AML-193 (cell line): ENCODE measurements around the gene FGFR3.

ENCODE experiments used
- DNase-seq, 2 experiments: peaks; one replicate each; lab custom pipeline; 2025; lab: John Stamatoyannopoulos, UW

Gene FGFR3

DNA sequence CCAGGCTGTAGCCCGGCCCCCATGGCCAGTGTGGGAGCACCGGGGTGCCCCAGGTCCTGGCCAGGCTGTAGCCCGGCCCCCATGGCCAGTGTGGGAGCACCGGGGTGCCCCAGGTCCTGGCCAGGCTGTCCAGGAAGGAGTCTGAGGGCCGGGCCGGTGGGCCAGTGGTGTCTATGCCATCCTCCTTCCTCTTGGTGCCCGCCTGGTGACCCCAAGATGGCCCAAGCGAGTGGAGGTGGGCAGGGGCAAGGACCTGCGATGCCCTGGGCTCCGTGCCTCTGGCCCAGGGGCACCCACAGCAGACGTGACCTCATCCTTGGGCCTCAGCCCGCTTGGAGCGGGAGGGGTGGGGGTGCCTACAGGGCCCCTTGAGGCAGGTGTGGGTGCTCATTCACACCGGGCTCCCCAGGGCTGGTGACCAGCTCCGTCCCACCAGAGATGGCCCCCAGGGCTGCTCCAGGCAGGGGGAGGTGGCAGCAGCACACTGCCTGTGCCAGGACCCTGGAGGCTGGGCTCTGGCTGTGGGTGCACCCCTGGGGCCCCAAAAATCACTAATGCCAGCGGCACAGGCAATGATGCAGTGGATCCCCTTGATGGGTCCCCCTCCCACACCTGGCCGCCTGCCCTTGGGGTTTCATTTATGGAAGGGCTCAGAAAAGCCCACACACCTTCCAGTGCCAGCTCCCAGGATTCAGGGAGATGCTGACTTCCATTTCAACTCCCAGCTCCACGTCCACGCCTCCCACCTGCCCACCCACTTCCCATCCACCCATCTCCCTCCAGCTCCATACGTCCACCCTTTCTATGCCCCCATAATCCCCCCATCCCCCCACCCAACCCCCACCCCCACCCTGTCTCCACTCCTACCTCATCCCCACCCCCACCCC is 36.0 kb upstream of the FGFR3 start:
- no peak for DNase-seq

DNA sequence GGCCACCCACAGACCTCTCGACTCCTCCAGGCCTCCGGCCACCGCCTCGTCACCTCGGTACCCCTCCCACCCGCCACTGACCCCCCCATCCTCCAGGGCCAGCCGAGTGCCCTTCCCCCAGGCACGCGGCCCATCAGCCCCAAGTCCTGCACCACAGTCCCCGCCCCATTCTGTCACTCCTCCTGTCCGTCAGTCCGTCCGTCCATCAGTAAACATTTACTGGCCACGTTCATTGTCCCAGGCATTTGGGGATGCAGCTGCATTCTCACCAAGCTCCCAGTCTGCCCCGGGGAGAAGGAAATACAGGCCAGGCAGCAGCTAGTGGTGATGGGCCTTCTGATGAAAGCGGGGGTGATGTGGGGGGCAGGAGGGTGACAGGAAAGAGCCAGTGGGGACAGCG is 35.3 kb upstream of the FGFR3 start:
- no peak for DNase-seq

DNA sequence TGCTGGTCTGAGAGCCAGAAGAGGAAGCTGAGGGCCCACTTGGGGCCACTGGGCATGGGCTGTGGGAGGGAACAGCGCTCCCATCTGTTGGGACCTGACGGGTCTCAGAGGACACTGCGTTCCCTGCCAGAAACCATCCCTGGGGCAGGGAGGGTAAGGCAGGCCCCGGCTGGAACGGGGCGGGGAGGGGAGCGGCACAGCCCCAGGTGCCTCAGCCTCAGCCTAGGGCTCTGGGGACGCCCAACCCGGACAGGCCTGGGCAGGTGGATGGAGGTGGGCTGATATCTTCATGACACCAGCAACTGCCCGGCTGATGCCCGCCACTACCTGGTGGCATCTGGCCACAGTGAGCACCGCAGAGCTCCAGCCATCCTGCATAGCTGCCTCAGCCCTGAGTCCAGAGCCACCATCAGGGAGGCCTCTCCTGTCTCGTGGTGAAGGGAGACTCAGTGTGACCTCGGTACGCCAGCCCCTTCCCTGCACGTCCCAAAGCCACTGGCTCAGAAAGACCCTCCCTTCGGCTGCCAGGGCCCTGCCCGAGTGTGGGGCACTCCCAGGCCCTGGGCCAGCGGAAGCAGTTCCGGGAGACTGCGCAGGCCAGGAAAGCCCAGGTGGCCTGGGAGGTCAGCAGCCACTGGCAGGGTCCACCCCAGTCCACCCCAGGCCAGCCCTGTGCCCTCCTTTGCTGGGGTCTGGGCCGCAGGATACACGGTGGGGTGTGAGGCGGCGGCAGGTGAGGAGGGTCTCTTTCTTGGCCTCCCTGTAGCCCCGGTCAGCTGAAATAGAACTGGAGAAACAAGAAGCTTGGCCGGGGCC is 34.6 kb upstream of the FGFR3 start:
- no peak for DNase-seq

DNA sequence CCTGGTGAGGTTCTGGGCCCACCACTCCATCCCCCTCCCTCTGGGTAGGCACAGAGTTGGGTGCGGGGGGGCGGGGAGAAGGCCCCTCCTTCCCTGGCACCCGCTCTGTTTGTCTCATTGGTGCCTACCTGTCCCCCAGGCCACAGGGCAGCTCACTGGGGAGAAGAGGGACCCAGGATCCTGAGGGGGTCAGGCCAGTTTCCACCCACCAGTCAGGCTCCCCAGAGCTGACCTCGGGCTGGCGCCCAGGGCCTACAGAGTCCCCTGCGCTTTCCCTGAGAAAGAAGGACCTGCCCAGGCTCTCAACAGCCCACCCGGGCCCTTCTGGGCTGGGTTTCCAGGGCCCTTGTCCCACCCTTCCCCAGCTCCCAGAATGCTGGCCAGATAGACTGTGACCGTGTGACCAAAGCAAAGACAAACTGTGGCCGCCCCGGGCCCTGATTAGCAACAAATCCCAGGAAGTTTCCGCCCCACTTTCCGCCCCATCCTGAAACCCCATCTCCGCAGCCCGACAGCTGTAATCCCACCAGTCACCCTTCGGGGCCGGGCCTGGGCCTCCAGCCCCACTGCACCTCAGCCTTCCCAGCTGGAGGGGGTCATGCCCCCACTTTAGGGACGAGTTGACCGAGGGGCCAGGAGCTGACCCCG is 33.8 kb upstream of the FGFR3 start:
- DNase-seq: no peak

DNA sequence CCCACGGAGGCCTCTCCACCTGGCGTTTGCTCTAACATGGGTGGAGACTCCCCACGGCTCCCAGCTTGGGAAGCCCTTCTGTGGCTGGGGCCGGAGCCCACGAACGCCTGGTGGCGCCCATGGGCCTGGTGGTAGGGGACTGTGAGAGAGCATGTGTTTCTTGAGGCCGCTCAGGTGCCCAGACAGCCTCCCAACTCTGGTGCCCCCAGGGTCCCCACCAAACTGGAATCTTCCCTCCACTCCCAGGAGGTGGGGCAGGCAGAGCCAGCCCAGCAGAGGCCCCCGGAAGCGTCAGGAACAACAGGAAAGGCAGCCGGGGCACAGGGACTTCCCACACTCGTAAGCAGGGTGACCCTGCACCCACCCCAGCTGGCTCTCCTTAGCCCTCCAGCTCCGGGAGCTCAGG is 33.3 kb upstream of the FGFR3 start:
- no peak for DNase-seq

DNA sequence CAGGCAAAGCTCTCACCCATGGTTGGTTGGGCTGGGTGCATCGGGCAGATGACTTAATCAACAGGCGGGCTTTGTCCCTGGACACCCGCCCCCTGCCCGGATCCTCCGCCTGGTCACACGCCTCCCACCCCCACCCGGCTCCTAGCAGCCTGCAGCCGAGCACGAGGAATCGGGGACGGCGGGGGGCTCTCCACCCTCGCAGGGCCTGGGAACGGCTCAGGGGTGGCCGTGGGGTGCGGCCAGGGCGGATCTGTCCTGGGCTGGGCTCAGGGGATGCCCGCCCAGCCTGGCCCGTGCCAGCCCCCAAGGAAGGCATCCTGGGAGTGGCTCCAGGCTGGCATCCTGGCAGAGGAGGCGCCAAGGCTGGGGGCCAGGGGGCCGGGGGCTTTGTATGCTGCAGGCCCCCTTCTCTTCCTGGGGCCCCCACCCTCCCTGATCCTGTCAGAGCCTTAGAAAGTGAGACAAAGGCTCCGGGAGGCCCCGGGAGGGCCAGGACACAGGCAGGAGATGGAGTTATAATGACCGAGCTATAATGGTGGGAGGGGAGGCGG is 32.5 kb upstream of the FGFR3 start:
- no peak for DNase-seq

DNA sequence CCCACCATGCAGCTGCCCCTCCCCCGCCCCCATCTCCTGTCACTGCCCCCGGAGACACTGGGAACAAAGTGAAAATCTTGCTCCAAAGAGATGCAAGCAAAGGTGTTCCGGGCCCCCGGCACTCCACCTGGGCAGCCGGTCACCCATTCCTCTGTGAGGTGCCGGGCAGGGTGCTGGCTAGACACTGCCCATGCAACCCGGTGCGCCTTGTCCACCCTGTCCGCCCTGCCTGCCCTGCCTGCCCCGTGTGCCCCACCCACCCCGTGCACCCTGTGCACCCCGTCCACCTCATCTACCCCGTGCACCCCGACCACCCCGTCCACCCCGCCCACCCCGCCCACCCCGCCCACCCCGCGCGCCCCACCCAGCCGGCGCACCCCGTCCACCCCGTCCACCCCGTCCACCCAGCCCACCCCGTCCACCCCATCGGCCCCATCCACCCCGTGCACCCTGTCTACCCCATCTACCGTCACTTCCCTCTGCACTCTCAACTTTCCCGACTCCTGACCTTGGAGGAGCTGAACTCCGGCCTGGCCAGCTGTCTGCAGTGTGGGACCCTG is 31.9 kb upstream of the FGFR3 start:
- DNase-seq: no peak

DNA sequence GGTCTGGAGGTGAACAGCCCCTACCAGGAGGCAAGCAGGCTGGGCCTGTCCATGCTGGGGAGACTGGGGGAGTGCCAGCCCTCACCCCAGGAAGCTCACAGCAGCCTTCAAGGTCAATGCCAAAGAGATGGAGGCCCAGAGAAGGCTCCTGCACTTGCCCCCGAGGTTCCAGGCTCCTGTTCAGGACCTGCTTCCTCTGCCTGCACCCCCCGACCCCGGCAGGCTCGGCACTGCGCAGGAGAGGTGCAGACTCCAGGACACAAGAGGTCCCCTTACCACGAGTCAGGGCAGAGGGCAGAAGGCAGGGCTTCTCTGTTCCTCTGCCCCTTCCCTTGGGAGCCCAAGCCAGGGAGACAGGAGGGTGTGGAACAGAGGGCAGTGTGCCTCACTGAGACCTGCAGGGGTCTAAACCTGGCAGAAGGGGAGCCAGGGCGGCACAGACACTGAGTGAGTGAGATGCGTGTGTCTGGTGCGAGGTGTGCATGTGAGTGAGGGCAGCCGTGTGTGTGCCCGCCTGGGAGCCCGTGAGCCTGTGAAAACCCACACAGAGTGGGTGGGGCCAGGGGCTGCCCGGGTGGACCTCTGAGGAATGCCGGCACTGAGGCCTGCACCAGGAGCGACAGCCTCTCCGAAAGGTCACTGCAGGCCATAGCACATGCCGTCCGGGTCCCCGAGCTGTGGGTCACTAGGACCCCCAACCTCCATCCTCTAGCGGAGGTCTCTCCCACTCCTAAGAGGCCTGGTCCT is 30.7 kb upstream of the FGFR3 start:
- DNase-seq: no peak

DNA sequence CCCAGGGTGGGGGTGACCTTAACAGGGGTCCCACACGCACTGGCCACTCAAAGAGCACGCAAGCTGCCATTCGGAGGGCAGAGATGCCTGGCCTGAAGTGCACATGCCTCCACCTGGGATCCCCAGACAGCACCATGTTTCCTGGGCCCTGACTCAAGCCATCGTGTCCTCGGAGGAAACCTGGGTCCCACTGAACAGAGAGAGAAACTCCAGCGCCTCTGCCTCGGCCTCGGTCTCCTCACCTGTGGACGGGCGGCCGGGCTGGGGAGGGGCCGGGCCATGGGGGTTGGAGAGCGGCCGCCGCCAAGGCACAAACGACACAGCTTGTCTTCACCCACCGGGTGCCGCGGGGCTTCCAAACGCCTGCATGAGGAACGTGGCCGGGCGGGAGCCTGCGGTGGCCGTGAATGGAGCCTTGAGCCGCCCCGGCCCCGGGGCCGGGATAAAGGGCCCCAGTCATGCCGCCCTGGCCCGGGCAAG is 30.0 kb upstream of the FGFR3 start:
- DNase-seq: no peak

DNA sequence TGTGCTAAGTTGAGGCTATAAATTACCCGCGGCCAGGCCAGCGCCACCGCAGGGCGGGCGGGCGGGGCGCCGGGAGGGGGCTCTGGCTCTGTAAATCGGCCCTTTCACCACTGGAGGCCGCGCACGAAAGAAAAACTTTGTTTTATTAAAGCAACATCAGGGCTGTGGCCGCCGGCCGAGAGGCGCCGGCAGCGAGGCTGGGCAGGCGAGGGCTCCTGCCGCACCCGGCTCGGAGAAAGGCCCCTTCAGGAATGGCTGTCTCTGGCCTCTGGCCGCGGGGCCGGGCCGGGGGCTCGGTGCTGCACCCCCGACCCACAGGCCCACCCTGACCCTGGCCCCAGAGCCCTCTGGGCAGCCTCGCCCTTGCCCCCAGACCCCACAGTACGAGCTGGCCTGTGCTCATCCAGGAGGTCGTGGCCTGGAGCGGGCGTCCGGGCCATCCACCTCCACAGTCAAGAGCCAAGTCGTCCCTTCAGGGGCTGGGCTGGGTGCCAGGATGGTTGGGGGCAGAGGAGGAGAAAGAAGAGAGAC is 29.5 kb upstream of the FGFR3 start:
- no peak for DNase-seq

DNA sequence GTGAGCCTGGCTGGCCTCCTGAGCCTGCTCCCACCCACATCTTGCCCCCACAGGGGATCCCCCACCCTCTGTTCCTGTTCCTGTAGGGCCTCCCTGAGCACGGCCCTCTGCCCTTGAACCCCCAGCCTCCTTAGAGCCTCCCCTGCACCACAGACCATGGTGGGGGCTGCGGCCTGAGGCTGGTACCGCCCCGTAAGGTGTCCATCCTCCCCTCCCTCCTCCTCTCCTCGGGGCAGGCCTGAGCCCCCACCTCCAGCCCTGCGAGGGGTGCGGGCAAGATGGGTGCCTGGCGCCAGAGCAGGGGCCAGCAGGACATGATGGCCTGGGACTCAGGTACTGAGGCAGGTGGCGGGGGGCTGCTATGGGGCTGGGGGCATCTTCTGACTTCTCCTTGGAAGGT is 28.4 kb upstream of the FGFR3 start:
- DNase-seq: no peak

DNA sequence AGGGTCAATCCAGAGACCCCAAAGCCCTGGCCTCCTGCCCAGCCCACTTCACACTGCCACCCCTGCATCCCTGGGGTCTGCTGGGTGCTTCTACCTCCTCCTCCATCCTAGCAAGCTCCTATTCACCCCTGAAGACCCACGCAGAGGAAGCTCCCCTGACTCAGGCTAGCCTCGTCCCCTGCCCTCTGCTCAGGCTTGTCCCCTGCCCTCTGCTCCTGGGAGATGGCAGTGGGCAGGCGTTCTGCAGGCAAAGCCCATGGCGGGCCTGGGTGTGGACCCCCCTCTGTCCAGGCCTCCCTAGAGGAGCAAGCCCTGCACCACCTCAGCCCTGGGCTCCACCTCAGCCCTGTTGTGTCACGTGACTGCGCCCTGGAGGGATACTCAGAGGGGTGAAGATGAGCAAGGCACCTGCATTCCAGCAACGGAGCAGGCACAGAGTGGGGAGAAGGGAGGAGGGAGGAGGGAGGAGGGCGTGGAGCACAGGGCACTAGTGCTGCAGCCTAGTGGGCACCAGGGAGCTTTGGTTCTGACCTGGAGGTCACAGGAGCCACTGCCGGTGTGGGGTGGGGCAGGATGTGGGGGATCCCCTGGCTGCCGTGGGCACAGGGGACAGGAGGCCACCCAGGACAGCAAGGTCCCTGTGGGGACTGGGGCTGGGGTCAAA is 27.6 kb upstream of the FGFR3 start:
- DNase-seq: no peak

DNA sequence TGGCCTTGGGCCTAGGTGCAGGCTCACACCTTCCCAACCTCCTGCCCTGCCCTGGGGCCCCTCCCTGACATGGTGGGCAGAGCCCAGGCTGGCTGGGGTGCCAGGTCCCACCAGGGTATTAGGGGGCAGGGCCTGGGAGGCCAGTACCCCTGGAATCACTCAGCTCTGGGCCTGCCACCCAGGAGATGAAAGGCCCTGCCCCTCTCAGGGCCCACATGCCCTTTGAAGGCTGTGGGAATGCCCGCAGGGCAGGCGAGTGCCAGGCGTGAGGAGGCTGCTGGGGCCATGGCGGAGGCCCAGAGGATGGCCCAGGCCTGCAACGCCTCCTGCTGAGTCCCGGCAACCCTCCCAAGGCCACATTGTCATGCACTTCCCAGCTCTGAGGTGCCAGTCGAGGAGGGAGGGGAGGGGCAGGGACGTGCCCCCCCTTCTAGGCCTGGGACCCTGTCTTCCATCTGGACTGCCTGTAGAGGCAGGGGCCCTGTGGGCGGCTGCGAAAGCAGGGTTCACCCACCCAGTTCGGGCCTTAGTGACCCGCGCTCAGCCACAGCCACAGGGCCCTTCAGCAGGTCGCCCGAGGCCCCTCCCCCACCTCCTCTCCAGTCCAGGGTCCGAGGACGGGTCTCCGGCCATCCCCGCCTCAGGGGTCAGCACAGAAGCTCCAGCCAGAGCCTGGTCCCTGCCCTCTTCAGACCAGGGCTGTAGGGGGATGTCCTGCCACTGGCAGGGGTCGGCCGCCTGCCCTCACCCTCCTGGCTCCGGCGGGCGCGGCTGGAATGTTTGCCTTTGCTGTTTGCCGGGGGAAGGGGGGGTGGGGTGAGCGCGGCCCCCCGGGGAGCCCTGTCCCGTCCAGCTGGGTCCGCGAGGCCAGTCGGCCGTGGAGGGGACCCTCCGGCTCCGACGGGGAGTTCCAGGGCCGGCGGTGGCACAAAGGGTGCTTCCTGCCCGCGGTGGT is 26.7 kb upstream of the FGFR3 start:
- no peak for DNase-seq

DNA sequence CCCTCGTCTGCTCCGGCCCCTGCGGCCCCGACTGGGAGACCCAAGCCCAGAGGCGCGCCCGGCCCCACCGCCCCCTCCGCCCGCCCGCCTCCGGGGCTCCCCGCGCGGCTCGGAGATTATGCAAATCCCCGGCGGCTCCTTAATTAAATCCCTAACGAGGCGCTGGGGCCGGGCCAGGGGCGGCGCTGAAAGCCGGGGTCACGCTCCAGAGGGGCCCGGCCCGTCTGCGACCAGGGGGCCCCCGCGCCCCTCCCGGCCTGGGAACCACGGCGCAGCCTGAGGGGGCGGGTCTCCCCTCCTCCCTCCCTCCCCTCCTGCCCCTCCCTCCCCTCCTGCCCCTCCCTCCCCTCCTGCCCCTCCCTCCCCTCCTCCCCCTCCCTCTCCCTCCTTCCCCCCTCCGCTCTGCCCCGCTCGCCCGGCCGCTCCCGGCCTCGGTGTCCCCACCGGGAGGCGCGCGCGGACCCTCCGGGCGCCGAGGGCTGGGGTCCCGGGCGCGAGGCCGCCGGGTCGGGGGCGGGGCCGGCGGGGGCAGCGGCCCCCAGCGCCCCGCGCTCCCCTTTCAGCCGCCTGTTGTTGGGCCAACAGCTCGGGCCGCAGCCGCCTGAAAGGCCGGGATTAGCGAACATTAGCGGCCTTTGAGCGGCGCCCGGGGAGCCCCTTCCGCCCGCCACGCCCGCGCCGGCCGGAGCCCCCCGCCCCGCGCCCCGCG is 25.9 kb upstream of the FGFR3 start:
- no peak for DNase-seq

DNA sequence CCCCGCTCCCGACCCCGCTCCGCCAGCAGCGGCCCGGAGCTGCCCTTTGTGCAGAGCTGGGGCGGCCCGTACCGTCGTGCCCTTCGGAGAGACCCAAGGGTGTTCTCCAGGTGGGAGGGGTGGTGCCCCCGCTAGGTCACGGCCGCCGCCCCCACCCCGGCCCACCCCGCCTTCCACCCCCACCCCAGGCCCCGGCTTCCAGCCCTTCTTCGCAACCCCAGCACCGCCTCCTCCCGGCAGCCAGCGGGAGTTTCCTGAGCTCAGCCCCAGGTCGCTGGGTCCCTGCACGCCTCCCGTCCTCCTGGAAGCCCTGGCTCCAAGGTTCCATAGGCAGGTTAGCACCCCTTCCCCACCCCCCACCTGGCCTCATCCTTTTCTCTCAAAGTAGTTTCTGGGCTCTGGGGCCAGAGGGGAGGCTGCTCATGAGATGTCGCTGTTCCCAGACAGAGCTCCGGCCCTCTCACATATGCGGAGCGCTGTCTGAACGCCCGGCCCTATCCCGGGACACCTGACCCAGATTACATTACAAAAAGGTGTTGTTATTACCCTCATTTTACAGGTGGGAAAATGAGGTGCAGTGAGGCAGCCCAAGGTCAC is 25.2 kb upstream of the FGFR3 start:
- DNase-seq: no peak

DNA sequence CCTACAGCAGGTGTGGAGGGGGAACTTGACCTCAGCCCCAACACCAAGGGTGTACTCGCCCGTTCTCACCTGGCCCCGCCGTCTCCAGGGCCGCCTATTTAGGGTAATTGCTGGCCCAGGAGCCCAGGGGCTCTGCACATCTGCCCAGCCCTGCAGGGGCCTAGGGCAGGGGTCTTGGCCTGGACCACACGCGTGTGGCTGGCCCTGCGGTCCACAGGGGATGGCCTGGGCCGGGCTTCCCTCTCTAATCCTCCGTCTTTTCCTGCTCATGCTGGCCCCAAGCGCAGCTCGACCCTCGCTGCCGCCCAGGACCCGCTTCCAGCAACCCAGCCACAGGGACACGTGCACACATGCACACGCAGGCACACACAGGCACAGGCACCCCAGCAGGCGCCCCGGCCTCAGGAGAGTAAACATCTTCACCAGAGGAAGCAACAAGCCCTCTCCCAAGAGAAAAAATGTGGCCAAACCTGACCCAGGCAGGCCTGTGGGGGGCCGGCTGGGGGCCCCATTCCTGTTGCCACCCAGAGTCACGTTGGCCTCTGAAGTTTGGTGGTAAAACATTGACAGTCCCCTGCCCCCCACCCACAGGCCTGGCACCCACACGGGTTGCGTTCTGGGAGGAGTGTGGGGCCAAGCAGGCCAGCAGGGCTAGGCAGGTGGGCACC is 24.6 kb upstream of the FGFR3 start:
- DNase-seq: no peak

DNA sequence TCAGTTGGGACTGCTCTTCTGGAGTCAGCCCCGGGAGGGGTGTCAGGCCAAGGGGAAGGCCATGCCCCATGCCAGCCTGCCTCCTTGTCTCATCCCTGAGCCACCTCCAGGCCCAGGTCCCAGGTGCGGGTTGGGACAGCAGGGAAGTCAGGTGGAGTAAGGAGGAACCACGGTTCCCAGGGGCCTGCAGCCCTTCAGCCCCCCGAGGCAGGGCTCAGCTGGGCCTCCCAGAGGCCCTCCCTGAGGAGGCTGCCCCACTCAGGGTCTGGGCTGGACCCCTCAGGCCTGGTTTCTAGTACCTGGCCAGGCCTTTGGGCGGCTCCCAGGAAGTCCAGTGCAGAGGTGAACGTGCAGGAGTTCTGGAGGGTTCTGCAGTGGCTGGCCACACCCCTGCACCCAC is 23.4 kb upstream of the FGFR3 start:
- no peak for DNase-seq

DNA sequence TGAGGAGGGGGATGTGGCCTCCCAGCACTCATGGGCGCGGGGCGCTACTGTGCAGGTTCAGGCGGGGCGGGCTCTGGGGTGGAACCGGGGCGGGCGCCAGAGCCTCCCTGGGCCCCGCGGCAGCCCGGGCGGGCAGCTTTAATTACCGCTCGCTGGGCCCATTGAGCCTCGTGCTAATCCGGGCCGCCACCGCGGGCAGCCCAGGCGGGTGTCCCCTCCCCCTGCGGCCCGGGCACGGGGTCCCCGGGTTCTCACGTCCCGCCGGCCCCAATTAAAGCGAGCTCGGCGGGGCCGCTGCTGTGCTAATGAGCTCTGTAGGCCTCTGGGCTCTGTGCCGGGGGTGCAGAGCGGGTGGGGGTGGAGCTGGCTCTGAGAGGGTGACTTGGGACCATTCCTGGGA is 22.8 kb upstream of the FGFR3 start:
- no peak for DNase-seq
